CD4-positive, alpha-beta T cell treated with Interleukin-12 subunit alpha and Interleukin-12 subunit beta, for 1 hour (primary cell): ENCODE measurements around the gene TDRD5.

Experiments used
- DNase-seq: peaks from one replicate; pipeline ENCODE4 v3.0.0-alpha.2; 2020

TDRD5 gene

GRCh38 chr1:179591592-179592580, at the start of gene TDRD5:
Gene TDRD5, plus strand, starts transcription at chr1:179591832. Its CDS starts 784 bp downstream, at chr1:179592616.
- DNase-seq = no peak

- DNase-seq = no peak
These were observed 46.3 kb upstream of the TDRD5 start for GRCh38 chr1:179545321-179545720.

GRCh38 chr1:179547021-179547535, 44.6 kb upstream of the TDRD5 start:
- DNase-seq = no peak

GRCh38 chr1:179548666-179549367, 42.8 kb upstream of the TDRD5 start:
- DNase-seq = no peak

DNA sequence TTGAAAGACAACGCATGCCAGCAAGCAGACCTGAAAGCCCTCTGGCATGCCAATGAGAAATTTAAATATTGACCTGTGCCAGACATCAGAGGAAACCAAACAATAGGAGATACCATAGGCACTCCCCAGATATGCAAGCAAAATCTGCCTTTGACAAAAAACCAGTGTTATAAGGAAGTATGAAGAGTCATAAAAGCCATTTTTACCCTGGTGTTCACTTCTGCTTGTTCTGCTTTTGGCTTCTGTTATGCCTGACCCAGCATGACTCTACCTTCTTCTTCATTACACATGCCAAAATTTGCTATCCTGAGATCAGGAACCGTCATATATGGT, 42.3 kb upstream of the TDRD5 start:
- no peak for DNase-seq

DNA sequence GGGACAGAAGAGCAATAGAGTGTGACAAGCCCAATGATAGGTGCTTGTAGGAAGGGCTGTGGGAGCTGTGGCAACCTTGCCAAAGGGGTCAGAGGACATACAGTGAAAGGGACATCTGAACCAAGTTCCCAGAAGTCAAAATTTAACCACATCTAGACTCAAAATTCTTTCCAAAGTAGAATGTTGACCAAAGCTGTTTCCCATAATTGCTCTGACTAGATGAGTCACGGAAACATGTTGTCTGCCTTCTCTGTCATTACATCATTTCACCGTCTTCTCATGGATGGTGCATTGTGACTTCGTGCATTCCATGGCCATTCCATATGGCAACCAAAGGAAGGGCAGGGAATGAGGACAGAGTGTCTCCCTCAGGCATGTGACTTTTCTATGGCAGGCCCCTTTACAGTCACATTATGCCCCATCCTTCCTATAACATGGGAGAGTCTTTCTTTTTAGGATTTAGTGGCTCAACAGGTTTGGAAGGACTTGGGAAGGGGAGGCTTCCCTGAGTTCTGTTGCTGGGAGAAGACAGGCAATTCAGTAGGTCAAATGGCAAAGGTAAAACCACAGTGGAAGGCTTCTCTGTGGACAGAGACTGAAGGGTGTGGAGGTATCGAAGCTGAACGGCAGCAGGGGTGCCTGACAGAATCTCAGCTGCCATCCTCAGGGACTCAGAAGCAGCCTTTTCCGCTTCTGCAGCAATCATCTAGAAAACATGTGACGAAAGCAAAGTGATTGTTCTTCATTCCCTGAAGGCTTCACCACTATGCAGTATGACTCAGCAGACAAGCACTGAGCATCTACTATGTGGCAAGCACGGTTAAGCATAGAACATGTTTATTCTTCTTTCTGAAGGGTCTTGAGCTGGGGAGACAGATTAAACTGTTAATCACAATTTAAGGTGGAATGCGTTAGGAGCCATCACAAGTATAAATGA, 40.6 kb upstream of the TDRD5 start:
- no peak for DNase-seq

GRCh38 chr1:179554427-179554826, 37.2 kb upstream of the TDRD5 start:
- no peak for DNase-seq

GRCh38 chr1:179558078-179558477, 33.6 kb upstream of the TDRD5 start:
- DNase-seq = no peak

GRCh38 chr1:179575497-179576314, 15.9 kb upstream of the TDRD5 start, which contains the start of gene NPHS2:
Gene NPHS2, minus strand, starts transcription at chr1:179575948. Its CDS starts 84 bp downstream, at chr1:179575864.
- no peak for DNase-seq

DNA sequence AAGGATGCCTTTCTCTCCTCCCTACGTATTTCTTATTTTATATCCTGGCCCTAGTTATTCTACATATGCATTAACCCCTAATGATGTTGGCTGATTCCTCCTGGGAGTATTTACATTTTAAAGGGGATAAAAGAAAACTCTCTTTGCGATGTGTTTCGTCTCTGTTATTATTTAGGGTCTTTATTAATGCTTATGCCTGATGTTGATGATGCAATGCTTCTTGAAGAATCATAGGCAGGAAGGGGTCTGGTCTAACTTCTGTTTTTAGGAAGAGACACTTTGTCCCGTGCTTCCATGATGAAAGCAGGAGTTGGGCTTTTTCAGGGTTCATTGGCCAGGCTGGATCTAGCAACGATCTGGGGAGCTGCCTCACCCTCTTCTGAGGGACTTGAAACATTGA, 15.1 kb upstream of the TDRD5 start:
- no peak for DNase-seq

DNA sequence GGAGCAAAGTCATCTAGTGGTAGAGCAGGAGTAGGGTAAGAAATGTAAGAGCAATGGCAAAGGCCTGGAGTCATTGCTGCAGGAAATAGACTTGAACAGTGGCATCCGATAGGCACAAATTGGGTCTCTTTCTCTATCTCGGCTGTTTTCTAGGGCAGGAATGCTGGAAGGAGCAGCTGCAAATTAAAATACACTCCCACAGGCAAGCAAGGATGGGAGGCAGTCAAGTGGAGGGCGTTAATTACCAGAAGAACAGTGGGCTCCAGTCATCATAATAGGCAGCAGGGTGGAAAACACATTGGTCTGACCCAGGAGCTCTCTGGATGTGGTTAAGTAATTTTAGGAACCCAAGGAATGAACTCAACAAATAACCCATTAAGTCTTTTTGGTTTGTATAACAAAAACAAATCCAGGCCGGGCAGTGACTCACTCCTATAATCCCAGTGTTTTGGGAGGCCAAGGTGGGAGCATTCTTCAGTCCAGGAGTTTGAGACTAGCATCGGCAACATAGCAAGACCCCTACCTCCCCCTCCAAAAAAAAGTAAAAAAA, 7.8 kb upstream of the TDRD5 start:
- no peak for DNase-seq

DNA sequence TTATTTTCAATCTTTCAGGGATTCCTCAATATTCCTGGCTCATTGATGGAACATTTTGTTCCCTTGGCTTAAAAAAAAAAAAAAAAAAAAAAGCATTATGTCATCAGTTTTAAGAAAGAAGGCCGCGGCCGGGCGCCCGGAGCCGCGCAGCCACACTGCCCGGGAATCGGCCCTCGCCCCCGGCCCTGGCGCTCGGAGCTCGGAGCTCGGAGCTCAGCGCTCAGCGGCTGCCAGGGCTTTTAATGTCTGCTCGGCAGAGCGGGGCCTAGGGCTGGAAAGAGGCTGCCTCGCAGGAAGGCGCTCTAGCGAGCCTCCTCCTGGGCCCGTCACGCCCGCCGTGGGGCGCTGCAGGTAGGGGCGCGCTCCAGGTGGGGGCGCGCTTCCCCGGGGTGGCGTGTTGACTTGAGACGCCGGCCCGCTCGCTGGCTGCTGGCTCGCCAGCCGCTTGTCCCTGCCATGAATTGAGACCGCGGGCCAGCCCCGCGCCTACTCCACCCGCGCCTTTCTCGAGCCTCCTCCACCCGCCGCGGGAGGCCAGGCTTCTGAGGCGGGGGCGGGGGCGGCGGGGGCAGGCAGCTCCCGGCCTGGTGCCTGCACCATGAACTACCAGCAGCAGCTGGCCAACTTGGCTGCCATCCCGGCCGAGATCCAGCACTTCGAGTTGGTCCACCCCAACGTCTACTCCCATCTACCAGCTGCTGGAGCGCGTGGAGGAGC, 5.4 kb upstream of the TDRD5 start:
- no peak for DNase-seq

GRCh38 chr1:179587336-179587735, 4.3 kb upstream of the TDRD5 start:
- DNase-seq = no peak

DNA sequence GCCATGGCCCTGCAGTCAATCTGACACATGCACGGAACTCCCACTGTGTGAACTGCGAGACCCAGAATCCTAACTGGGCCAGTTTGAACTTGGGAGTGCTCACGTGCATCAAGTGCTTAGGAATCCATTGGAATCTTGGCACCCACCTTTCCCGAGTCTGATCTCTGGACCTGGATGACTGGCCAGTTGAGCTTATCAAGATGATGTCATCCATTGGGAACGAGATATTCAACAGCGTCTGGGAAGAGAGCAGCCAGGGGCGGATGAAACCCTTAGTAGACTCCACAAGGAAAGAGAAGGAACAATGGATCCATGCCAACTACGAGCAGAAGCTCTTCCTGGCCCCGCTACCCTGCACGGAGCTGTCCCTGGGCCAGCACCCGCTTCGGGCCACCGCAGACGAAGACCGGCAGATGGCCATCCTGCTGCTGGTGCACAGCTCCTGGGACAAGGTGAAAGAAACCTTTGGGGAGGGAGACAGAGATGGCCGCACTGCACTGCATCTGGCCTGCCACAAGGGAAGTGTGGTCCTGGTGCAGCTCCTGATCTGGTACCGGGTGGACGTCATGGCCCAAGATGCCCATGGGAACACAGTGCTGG, 3.1 kb upstream of the TDRD5 start:
- no peak for DNase-seq

- DNase-seq = no peak
These were observed 2.1 kb upstream of the TDRD5 start for GRCh38 chr1:179589509-179589908.

DNA sequence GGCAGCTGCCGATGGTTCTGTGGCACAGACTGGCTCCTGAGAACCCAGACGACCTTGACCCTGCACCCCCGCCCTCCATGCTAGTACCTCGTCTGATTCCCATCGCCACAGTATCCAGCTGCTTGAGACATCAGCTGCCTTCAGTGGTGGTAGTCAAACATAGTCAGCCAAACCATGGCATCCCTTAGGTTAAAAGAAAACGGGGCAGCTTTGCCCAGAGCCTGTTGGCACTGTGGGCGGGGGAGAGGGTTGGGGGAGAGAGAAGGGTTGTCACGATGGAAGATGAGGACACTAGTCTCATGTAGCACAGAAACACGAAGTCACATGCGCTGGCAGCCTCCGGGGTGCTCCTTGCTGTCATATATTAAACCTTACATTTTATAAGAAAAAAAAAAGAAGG, 961 bp upstream of the TDRD5 start:
- DNase-seq = no peak

- no peak for DNase-seq
These were observed 410 bp upstream of the TDRD5 start for GRCh38 chr1:179591253-179591591.

DNA sequence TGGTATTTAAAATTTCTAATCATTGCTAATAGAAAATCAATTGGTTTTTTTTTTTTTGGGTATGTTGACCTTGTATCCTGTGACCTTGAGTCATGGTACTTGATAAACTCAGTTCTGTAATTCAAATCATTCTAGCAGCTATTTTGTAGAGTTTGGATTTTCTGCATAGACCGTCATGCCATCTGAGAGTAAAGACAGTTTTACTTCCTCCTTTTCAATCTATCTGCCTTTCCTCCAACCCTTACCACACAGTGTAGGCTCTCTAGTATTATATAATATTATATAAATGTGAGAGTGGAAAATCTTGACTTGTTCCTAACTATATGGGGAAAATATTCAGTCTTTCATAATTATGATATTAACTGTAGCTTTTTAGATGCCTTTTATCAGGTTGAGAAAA, 7.0 kb downstream of the TDRD5 start:
- no peak for DNase-seq

- DNase-seq = peak; percentile 5
These were observed 8.1 kb downstream of the TDRD5 start for GRCh38 chr1:179599623-179600249.

- no peak for DNase-seq
These were observed 9.5 kb downstream of the TDRD5 start for GRCh38 chr1:179601093-179601492.
